ENCODE data around the gene LIPC. TPM values are rescaled to one million over a fixed set of nuclear protein-coding genes. Genes with fewer than 3 reads are reported as not detected.

The LIPC gene
- total RNA-seq, 4 donors from 2014 or later = 0.48 to 8.2 (median 2.6) TPM; not detected in 1

DNA sequence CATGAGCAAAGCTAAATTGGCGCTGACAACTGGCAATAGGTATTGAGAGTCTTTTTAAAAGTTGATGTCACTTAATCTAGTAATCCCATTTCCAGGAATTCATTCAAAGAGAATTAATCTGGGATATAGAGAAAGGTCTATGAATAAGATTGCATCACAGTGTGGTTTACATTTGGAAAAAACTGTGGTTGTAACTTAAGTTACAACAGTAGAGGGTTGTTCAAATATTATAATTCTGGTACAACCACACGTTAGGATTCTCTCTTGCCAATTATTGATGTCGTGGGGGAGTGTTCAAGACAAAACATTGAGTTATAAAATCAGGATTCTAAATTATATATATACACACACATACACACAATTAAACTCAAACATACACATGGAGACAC, 79.8 kb downstream of the LIPC start:
- TF ChIP-seq POLR2A (IDR thresholded peaks at IDR 0.05) = no peak
- TF ChIP-seq POLR2AphosphoS5 (IDR thresholded peaks at IDR 0.05) = no peak
- TF ChIP-seq EP300 (IDR thresholded peaks at IDR 0.05; ENCODE audit: low read depth) = no peak
- TF ChIP-seq, protein P1, sequence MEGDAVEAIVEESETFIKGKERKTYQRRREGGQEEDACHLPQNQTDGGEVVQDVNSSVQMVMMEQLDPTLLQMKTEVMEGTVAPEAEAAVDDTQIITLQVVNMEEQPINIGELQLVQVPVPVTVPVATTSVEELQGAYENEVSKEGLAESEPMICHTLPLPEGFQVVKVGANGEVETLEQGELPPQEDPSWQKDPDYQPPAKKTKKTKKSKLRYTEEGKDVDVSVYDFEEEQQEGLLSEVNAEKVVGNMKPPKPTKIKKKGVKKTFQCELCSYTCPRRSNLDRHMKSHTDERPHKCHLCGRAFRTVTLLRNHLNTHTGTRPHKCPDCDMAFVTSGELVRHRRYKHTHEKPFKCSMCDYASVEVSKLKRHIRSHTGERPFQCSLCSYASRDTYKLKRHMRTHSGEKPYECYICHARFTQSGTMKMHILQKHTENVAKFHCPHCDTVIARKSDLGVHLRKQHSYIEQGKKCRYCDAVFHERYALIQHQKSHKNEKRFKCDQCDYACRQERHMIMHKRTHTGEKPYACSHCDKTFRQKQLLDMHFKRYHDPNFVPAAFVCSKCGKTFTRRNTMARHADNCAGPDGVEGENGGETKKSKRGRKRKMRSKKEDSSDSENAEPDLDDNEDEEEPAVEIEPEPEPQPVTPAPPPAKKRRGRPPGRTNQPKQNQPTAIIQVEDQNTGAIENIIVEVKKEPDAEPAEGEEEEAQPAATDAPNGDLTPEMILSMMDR (IDR thresholded peaks at IDR 0.05) = no peak
- intact Hi-C loops (cut with DNase I; ENCODE audit: low total_unique reads) = no loop called here
- in situ Hi-C loops (cut with MboI; ENCODE audit: low pct_ligation_motif_present in 1 of 4, low pct_unique_long_range_greater_than_20kb in 1 of 4, low sequenced_read_pairs in 3 of 4) = no loop called here

DNA sequence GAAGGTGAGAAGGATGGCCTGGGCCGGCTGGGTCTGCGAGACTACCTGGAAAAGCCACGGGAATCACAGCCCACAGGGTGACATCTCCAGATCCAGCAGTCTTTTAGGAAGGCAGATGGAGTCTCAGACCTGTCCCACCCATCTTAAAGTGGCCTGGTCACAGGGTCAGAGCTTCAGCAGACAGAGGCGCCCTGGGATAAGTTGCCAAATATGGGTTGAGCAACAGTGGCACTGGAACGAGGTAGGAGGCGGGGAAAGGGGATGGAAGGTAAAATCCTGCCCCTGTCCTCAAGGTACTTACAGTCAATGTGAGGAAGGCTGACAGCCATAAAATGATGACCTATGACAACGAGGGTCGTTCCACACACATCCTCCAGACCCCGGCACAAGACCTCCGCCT, 80.7 kb downstream of the LIPC start:
- H3K27me3 ChIP-seq = no peaks in the 10 kb centered on the region
- no peak for DNase-seq
- no peak overlapping the region for H3K4me3 ChIP-seq
- no peaks in the 10 kb centered on the region for H3K4me1 ChIP-seq
- TF ChIP-seq, protein P1 (IDR thresholded peaks at IDR 0.05) = no peak
- no peak for TF ChIP-seq POLR2A (IDR thresholded peaks at IDR 0.05)
- no peaks in the 10 kb centered on the region for H3K36me3 ChIP-seq
- WGBS, 2 donors (ENCODE audit: low coverage in 1 of 2) = 86% methylated on average over 10 of the region's 10 CpGs; no CpG with 5 or more reads in 1 of the 2 donors
- no peaks in the 10 kb centered on the region for H3K9me3 ChIP-seq
- in situ Hi-C loops (cut with MboI; ENCODE audit: low pct_ligation_motif_present in 1 of 4, low pct_unique_long_range_greater_than_20kb in 1 of 4, low sequenced_read_pairs in 3 of 4) (no loop called here), intact Hi-C loops (cut with DNase I; ENCODE audit: low total_unique reads) (no loop called here)
- no peak overlapping the region for H3K27ac ChIP-seq

More for the DNA sequence above, 79.8 kb downstream of the LIPC start:
- 71 to 81% methylated on average over 3 of the region's 3 CpGs for WGBS, 2 donors (ENCODE audit: low coverage in 1 of 2)
- DNase-seq = no peak
- no peak overlapping the region for H3K27ac ChIP-seq
- H3K27me3 ChIP-seq = no peaks in the 10 kb centered on the region
- H3K36me3 ChIP-seq = no peaks in the 10 kb centered on the region
- H3K4me1 ChIP-seq = no peaks in the 10 kb centered on the region
- no peaks in the 10 kb centered on the region for H3K9me3 ChIP-seq
- H3K4me3 ChIP-seq = no peak overlapping the region

DNA sequence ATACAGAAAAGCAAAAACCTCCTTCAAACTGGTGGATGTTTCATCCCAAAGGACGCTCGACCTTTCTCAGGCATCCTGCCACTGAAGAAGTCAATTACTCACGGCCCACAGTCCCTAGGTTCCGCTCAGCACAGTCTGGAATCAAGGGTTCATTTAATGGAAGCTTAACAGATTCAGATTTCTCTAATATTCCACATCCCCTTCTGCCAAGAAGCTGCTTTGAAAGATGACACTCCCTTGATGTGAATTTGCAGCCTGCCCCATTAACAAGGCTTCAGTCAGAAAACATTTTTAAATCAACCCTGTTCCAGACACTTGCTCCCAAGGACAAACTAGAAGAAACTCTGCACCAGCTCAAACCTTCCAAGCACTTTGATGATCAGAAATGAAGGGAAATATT, 81.2 kb downstream of the LIPC start:
- Histone ChIP-seq H3K4me3 (no peak overlapping the region), H3K27ac (no peak overlapping the region), H3K27me3 (no peaks in the 10 kb centered on the region), H3K9me3 (no peaks in the 10 kb centered on the region), H3K36me3 (no peaks in the 10 kb centered on the region), H3K4me1 (no peaks in the 10 kb centered on the region)
- TF ChIP-seq POLR2AphosphoS5 (IDR thresholded peaks at IDR 0.05) (no peak), POLR2A (IDR thresholded peaks at IDR 0.05) (no peak), EP300 (IDR thresholded peaks at IDR 0.05; ENCODE audit: low read depth) (no peak)
- TF ChIP-seq, protein P1 (IDR thresholded peaks at IDR 0.05) = no peak
- WGBS, 2 donors (ENCODE audit: low coverage in 1 of 2) = 94% methylated on average over 4 of the region's 4 CpGs; no CpG with 5 or more reads in 1 of the 2 donors
- DNase-seq = no peak
- in situ Hi-C loops (cut with MboI; ENCODE audit: low pct_ligation_motif_present in 1 of 4, low pct_unique_long_range_greater_than_20kb in 1 of 4, low sequenced_read_pairs in 3 of 4) (no loop called here), intact Hi-C loops (cut with DNase I; ENCODE audit: low total_unique reads) (no loop called here)

DNA sequence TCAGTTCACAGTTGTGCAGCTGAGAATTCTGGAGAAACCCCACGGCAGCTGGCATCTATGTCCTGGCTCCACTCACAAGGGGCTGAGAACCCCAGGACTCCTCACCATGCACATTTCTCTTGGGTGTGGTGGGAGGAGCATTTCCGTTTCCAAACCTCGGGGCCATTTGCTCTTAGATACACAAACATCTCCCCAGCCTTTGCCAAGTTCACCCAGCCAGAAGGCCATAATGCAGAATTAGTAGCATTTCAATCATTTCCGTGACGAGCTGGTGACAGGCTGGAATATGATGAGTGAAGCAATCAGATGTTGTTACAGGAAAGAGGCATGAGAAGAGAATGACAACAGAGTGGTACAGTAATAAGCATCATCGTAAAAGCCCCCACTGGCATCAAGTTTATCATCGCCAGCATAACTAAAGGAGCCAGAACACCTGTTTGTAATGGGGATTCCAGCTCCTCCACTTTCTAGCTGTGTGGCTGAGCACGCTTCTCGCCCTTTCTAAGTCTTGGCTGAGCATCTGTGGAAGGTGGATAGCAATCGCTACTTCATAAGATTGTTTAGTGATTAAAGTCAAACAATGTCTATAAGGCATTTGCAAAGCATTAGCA, 82.0 kb downstream of the LIPC start:
- Histone ChIP-seq H3K27me3 (no peaks in the 10 kb centered on the region), H3K27ac (no peak overlapping the region), H3K4me3 (no peak overlapping the region), H3K9me3 (no peaks in the 10 kb centered on the region), H3K4me1 (no peaks in the 10 kb centered on the region), H3K36me3 (no peaks in the 10 kb centered on the region)
- 73 to 96% methylated on average over 5 to 10 of the region's 10 CpGs for WGBS, 2 donors (ENCODE audit: low coverage in 1 of 2)
- no peak for DNase-seq
- intact Hi-C loops (cut with DNase I; ENCODE audit: low total_unique reads) = no loop called here
- in situ Hi-C loops (cut with MboI; ENCODE audit: low pct_ligation_motif_present in 1 of 4, low pct_unique_long_range_greater_than_20kb in 1 of 4, low sequenced_read_pairs in 3 of 4) = no loop called here
- TF ChIP-seq EP300 (IDR thresholded peaks at IDR 0.05; ENCODE audit: low read depth) (no peak), POLR2A (IDR thresholded peaks at IDR 0.05) (no peak), POLR2AphosphoS5 (IDR thresholded peaks at IDR 0.05) (no peak)
- TF ChIP-seq, protein P1 (IDR thresholded peaks at IDR 0.05) = no peak
